Activated CD4-positive, alpha-beta T cell treated with anti-CD3 and anti-CD28 coated beads for 36 hours (primary cell): ENCODE measurements around the gene EFNA4. TPM values are rescaled to one million over a fixed set of nuclear protein-coding genes. Genes with fewer than 3 reads are reported as not detected.
A peak's percentile ranks its signal among the peaks of the same experiment; 100 is the strongest.

Experiments
- ATAC-seq: fragments of 200-7000 bp; cut with Tn5 transposase; one replicate; pipeline ENCODE4 v1.10.0; 2021; ENCODE audit warnings: mild to moderate bottlenecking, moderate library complexity
- CTCF ChIA-PET: fragments of 350-600 bp; sonication (Branson Sonifier 250); formaldehyde crosslinking; loops from one replicate; lab custom pipeline; 2021; ENCODE audit warnings: antibody characterized with exemption; lab: Charles Lee
- POLR2A ChIA-PET: fragments of 350-600 bp; sonication (Branson Sonifier 250); formaldehyde crosslinking; loops from one replicate; lab custom pipeline; 2021; ENCODE audit warnings: antibody characterized with exemption, inconsistent platforms; lab: Charles Lee
- DNase-seq: peaks from one replicate; pipeline ENCODE4 v3.0.0-alpha.2; 2020
- H3K27ac Mint-ChIP-seq: one replicate; pipeline ENCODE4 v1.8.0; 2021; ENCODE audit warnings: mixed read lengths
- H3K27me3 Mint-ChIP-seq: one replicate; pipeline ENCODE4 v1.8.0; 2021; ENCODE audit warnings: mixed read lengths
- H3K36me3 Mint-ChIP-seq: one replicate; pipeline ENCODE4 v1.8.0; 2021; ENCODE audit warnings: low read depth, mixed read lengths
- H3K4me1 Mint-ChIP-seq: one replicate; pipeline ENCODE4 v1.8.0; 2021; ENCODE audit warnings: mixed read lengths
- H3K4me3 Mint-ChIP-seq: one replicate; pipeline ENCODE4 v1.8.0; 2021; ENCODE audit warnings: mild to moderate bottlenecking, moderate library complexity, mixed read lengths
- H3K9me3 Mint-ChIP-seq: one replicate; pipeline ENCODE4 v1.8.0; 2021; ENCODE audit warnings: low read depth, mixed read lengths
- intact Hi-C, 2 experiments: fragments of 100-400 bp; cut with DNase I in 1 of 2; cut with micrococcal nuclease in 1 of 2; formaldehyde crosslinking; loops; one replicate each; pipeline versions ENCODE4 v1.14.2 to v1.15.1; 2022 to 2024; cut with DNase I, micrococcal nuclease
- total RNA-seq, 2 experiments: library from RNA; stranded (reverse); gene quantifications; one replicate each; pipeline ENCODE4 v1.2.3, GENCODE V29; 2021

The EFNA4 gene
- total RNA-seq, 2 experiments from 2014 or later, result 6.3 to 6.5 TPM

GRCh38 chr1:155072531-155073289, 9.2 kb downstream of the EFNA4 start:
- no peak overlapping the region for H3K4me3 Mint-ChIP-seq
- POLR2A ChIA-PET, result no interaction called here
- no peak for ATAC-seq

GRCh38 chr1:155073377-155074242, 10.1 kb downstream of the EFNA4 start:
- peaks cover 24% of the 10 kb centered on the region for H3K4me1 Mint-ChIP-seq
- H3K36me3 Mint-ChIP-seq, result peaks cover 2% of the 10 kb centered on the region
- DNase-seq (peak; percentile 39), ATAC-seq (peak; percentile 25)
- H3K27me3 Mint-ChIP-seq, result no peaks in the 10 kb centered on the region
- H3K27ac Mint-ChIP-seq, result no peak overlapping the region
- no peaks in the 10 kb centered on the region for H3K9me3 Mint-ChIP-seq
- ChIA-PET CTCF (interaction anchor here (0.9 to 2.0 kb wide), 5 partner anchors 11 to 32 kb away, joined by 3 to 7 read pairs (median 4); no protein-coding TSS in a partner anchor), POLR2A (no interaction called here)
- no peak overlapping the region for H3K4me3 Mint-ChIP-seq
- intact Hi-C loops, result no loop called here

More at GRCh38 chr1:155072531-155073289, 9.2 kb downstream of the EFNA4 start:
- DNase-seq, result no peak
- no peaks in the 10 kb centered on the region for H3K9me3 Mint-ChIP-seq
- CTCF ChIA-PET, result interaction anchor here (0.9 to 2.0 kb wide), 6 partner anchors 11 to 31 kb away, joined by 3 to 6 read pairs (median 4); no protein-coding TSS in a partner anchor
- peaks cover 4% of the 10 kb centered on the region for H3K36me3 Mint-ChIP-seq
- no peaks in the 10 kb centered on the region for H3K27me3 Mint-ChIP-seq
- peaks cover 18% of the 10 kb centered on the region for H3K4me1 Mint-ChIP-seq
- H3K27ac Mint-ChIP-seq, result no peak overlapping the region
- intact Hi-C loops, result no loop called here

GRCh38 chr1:155075535-155075934, 12.0 kb downstream of the EFNA4 start:
- Mint-ChIP-seq H3K9me3 (no peaks in the 10 kb centered on the region), H3K36me3 (peaks cover 1% of the 10 kb centered on the region), H3K27me3 (peaks cover 9% of the 10 kb centered on the region), H3K27ac (no peak overlapping the region), H3K4me3 (no peak overlapping the region), H3K4me1 (peaks cover 32% of the 10 kb centered on the region)
- ATAC-seq (no peak), DNase-seq (no peak)
- ChIA-PET POLR2A (no interaction called here), CTCF (interaction anchor here (0.7 to 2.6 kb wide), 5 partner anchors 9 to 855 kb away, joined by 3 to 17 read pairs (median 5); partner anchors contain the start of genes EFNA4, KRTCAP2 and UBAP2L)
- intact Hi-C loops, result no loop called here

- Mint-ChIP-seq H3K9me3 (no peaks in the 10 kb centered on the region), H3K4me3 (no peak overlapping the region), H3K36me3 (peaks cover 1% of the 10 kb centered on the region), H3K4me1 (peaks cover 36% of the 10 kb centered on the region), H3K27me3 (peaks cover 13% of the 10 kb centered on the region), H3K27ac (no peak overlapping the region)
- intact Hi-C loops, result no loop called here
- ChIA-PET CTCF (interaction anchor here (0.8 to 2.6 kb wide), 4 partner anchors 9 to 96 kb away, joined by 3 to 17 read pairs (median 4); partner anchors contain the start of genes ADAM15, EFNA4 and KRTCAP2), POLR2A (no interaction called here)
- DNase-seq (no peak), ATAC-seq (no peak)
These were observed 12.8 kb downstream of the EFNA4 start for GRCh38 chr1:155076371-155076770.

GRCh38 chr1:155077346-155077745, 13.8 kb downstream of the EFNA4 start:
- Mint-ChIP-seq H3K36me3 (peaks cover 1% of the 10 kb centered on the region), H3K4me3 (no peak overlapping the region), H3K27me3 (peaks cover 19% of the 10 kb centered on the region), H3K27ac (no peak overlapping the region), H3K9me3 (no peaks in the 10 kb centered on the region), H3K4me1 (peaks cover 42% of the 10 kb centered on the region)
- intact Hi-C loops, result no loop called here
- POLR2A ChIA-PET, result no interaction called here
- DNase-seq (no peak), ATAC-seq (no peak)
- CTCF ChIA-PET, result interaction anchor here (1.6 to 2.9 kb wide), 5 partner anchors 8 to 97 kb away, joined by 4 to 20 read pairs (median 15); partner anchors contain the start of genes EFNA4, KRTCAP2 and TRIM46

GRCh38 chr1:155077758-155078445, 14.4 kb downstream of the EFNA4 start:
- H3K9me3 Mint-ChIP-seq, result no peaks in the 10 kb centered on the region
- ChIA-PET CTCF (interaction anchor here (0.7 to 2.9 kb wide), 7 partner anchors 7 to 96 kb away, joined by 3 to 20 read pairs (median 5); partner anchors contain the start of genes ADAM15, EFNA4 and TRIM46), POLR2A (interaction anchor here (0.5 kb wide), 1 partner anchor 65 kb away, joined by 3 read pairs; no protein-coding TSS in a partner anchor)
- peaks cover 48% of the 10 kb centered on the region for H3K4me1 Mint-ChIP-seq
- H3K4me3 Mint-ChIP-seq, result no peak overlapping the region
- intact Hi-C loops, result loop anchor here in 1 of 2 experiments (1.0 kb wide), 1 partner anchor 14 kb away; no protein-coding TSS in a partner anchor
- H3K36me3 Mint-ChIP-seq, result peaks cover 1% of the 10 kb centered on the region
- ATAC-seq (peak; percentile 49), DNase-seq (peak; percentile 43)
- peaks cover 23% of the 10 kb centered on the region for H3K27me3 Mint-ChIP-seq
- no peak overlapping the region for H3K27ac Mint-ChIP-seq

- DNase-seq (peak; percentile 83), ATAC-seq (peak; percentile 34)
- ChIA-PET POLR2A (interaction anchor here (0.5 kb wide), 1 partner anchor 66 kb away, joined by 3 read pairs; no protein-coding TSS in a partner anchor), CTCF (interaction anchor here (0.7 to 2.9 kb wide), 7 partner anchors 8 to 96 kb away, joined by 3 to 20 read pairs (median 5); partner anchors contain the start of genes ADAM15, EFNA4 and TRIM46)
- peaks cover 1% of the 10 kb centered on the region for H3K36me3 Mint-ChIP-seq
- peaks cover 31% of the 10 kb centered on the region for H3K27me3 Mint-ChIP-seq
- peaks cover 46% of the 10 kb centered on the region for H3K4me1 Mint-ChIP-seq
- H3K27ac Mint-ChIP-seq, result peak within 1 kb of the TSS; percentile 15
- no peaks in the 10 kb centered on the region for H3K9me3 Mint-ChIP-seq
- intact Hi-C loops, result loop anchor here in 1 of 2 experiments (1.0 kb wide), 1 partner anchor 14 kb away; no protein-coding TSS in a partner anchor
- H3K4me3 Mint-ChIP-seq, result peak within 1 kb of the TSS; percentile 61
These were observed 15.1 kb downstream of the EFNA4 start, which contains the start of gene EFNA3 for GRCh38 chr1:155078469-155079209. TSS of gene EFNA3 (plus strand) at chr1:155078837. CDS start at chr1:155078942, 105 bp downstream.

- DNase-seq (no peak), ATAC-seq (no peak)
- Mint-ChIP-seq H3K9me3 (no peaks in the 10 kb centered on the region), H3K36me3 (peaks cover 1% of the 10 kb centered on the region), H3K27me3 (peaks cover 35% of the 10 kb centered on the region), H3K4me3 (peak overlapping the region; percentile 61), H3K27ac (peak overlapping the region; percentile 15), H3K4me1 (peaks cover 45% of the 10 kb centered on the region)
- intact Hi-C loops, result no loop called here
- ChIA-PET POLR2A (no interaction called here), CTCF (interaction anchor here (2.0 to 2.9 kb wide), 3 partner anchors 9 to 14 kb away, joined by 5 to 20 read pairs (median 15); partner anchors contain the start of gene EFNA4)
These were observed 15.6 kb downstream of the EFNA4 start for GRCh38 chr1:155079210-155079486.

GRCh38 chr1:155079487-155080311, 16.2 kb downstream of the EFNA4 start:
- intact Hi-C loops, result no loop called here
- ChIA-PET CTCF (interaction anchor here (1.6 to 2.9 kb wide), 4 partner anchors 9 to 93 kb away, joined by 3 to 20 read pairs (median 10); partner anchors contain the start of genes EFNA4 and KRTCAP2), POLR2A (interaction anchor here (1.1 kb wide), 1 partner anchor 97 kb away, joined by 5 read pairs; the partner anchor contains the start of gene FLAD1)
- DNase-seq (peak; percentile 45), ATAC-seq (no peak)
- H3K4me1 Mint-ChIP-seq, result peaks cover 48% of the 10 kb centered on the region
- H3K4me3 Mint-ChIP-seq, result peak overlapping the region; percentile 61
- H3K36me3 Mint-ChIP-seq, result peaks cover 1% of the 10 kb centered on the region
- no peaks in the 10 kb centered on the region for H3K9me3 Mint-ChIP-seq
- peaks cover 35% of the 10 kb centered on the region for H3K27me3 Mint-ChIP-seq
- peak overlapping the region; percentile 15 for H3K27ac Mint-ChIP-seq
